Loucy (cell line): ENCODE data around the gene UBAC2.

Experiments used
- H2AFZ ChIP-seq: fragments of 200-600 bp; sonication (generic); 2 replicates; pipeline ENCODE4 v1.6.0; 2016; ENCODE audit warnings: antibody characterized with exemption, mild to moderate bottlenecking, low read length, moderate library complexity
- H3F3A ChIP-seq: fragments of 200-600 bp; 2 replicates; pipeline ENCODE4 v1.6.0; 2016; ENCODE audit warnings: antibody characterized with exemption, low read depth, mild to moderate bottlenecking
- H3K27me3 ChIP-seq: fragments of 200-600 bp; sonication (generic); 2 replicates; pipeline ENCODE4 v1.6.1; 2014; ENCODE audit warnings: low read length, mild to moderate bottlenecking; ENCODE audit not compliant: insufficient read depth, poor library complexity, severe bottlenecking
- H3K36me3 ChIP-seq: fragments of 200-600 bp; sonication (generic); 2 replicates; pipeline ENCODE4 v1.6.1; 2016; ENCODE audit warnings: low read length; ENCODE audit not compliant: insufficient read depth
- H3K4me1 ChIP-seq: fragments of 200-600 bp; sonication (generic); 2 replicates; pipeline ENCODE4 v1.5.1; 2014; ENCODE audit warnings: low read length, mild to moderate bottlenecking; ENCODE audit not compliant: insufficient read depth, poor library complexity, severe bottlenecking
- H3K4me2 ChIP-seq: fragments of 200-600 bp; sonication (generic); 2 replicates; pipeline ENCODE4 v1.6.0; 2014; ENCODE audit warnings: antibody characterized with exemption, low read length, low read depth, mild to moderate bottlenecking; ENCODE audit not compliant: poor library complexity, severe bottlenecking
- H3K4me3 ChIP-seq: fragments of 200-600 bp; sonication (generic); 2 replicates; pipeline ENCODE4 v1.5.1; 2014; ENCODE audit warnings: low read length, mild to moderate bottlenecking, mixed read lengths; ENCODE audit not compliant: poor library complexity, severe bottlenecking
- H3K79me2 ChIP-seq: fragments of 200-600 bp; sonication (generic); 2 replicates; pipeline ENCODE4 v1.6.1; 2014; ENCODE audit warnings: low read length; ENCODE audit not compliant: insufficient read depth
- H3K9ac ChIP-seq: fragments of 200-600 bp; sonication (generic); 2 replicates; pipeline ENCODE4 v1.6.0; 2014; ENCODE audit warnings: mild to moderate bottlenecking, low read depth, low read length, moderate library complexity; ENCODE audit not compliant: poor library complexity, severe bottlenecking
- H3K9me2 ChIP-seq: fragments of 200-600 bp; sonication (generic); replicated peaks from 2 replicates; pipeline ENCODE4 v1.6.1; 2016; ENCODE audit warnings: low read depth, low read length, mixed read lengths
- H3K9me3 ChIP-seq: fragments of 200-600 bp; sonication (generic); 2 replicates; pipeline ENCODE4 v1.6.1; 2014; ENCODE audit warnings: mild to moderate bottlenecking, antibody characterized with exemption, low read length, low read depth; ENCODE audit not compliant: insufficient read depth
- H4K20me1 ChIP-seq: fragments of 200-600 bp; sonication (generic); 2 replicates; pipeline ENCODE4 v1.6.0; 2014; ENCODE audit warnings: antibody characterized with exemption, low read length, mild to moderate bottlenecking; ENCODE audit not compliant: insufficient read depth, poor library complexity, severe bottlenecking
- CTCF ChIP-seq: fragments of 200-600 bp; sonication (generic); conservative IDR thresholded peaks from 2 replicates; pipeline ENCODE4 v1.5.1; 2014; ENCODE audit warnings: mild to moderate bottlenecking, antibody characterized with exemption, low read length
- EZH2phosphoT487 ChIP-seq: fragments of 200-600 bp; IDR thresholded peaks from 2 replicates; pipeline ENCODE4 v1.6.1; 2018; ENCODE audit warnings: antibody characterized with exemption, mild to moderate bottlenecking, moderate library complexity, borderline replicate concordance

Gene UBAC2

GRCh38 chr13:99418103-99418842, 217.6 kb downstream of the UBAC2 start:
- Histone ChIP-seq H4K20me1 (no peaks in the 10 kb centered on the region), H2AFZ (no peak overlapping the region), H3K36me3 (no peaks in the 10 kb centered on the region), H3K9me3 (no peaks in the 10 kb centered on the region), H3K9me2 (no peaks in the 10 kb centered on the region), H3K4me1 (peaks cover 19% of the 10 kb centered on the region), H3K4me3 (no peak overlapping the region), H3F3A (no peaks in the 10 kb centered on the region), H3K27me3 (no peaks in the 10 kb centered on the region), H3K4me2 (no peak overlapping the region), H3K79me2 (no peaks in the 10 kb centered on the region), H3K9ac (no peak overlapping the region)
- TF ChIP-seq CTCF (no peak), EZH2phosphoT487 (no peak)

DNA sequence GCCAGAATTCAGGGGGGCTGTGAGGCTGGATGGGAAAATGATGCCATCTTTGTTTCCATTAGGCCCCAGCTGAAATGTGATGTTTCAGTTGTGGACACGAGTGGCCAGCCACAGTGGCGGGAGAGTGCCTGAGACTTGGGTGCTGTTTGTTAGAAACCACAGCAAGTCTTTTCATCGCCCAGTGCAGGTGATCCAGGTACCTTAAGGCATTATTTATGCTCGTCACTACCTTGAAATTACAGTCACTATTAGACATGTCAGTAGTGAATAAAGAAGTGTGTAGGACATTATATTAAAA, 218.1 kb downstream of the UBAC2 start:
- Histone ChIP-seq H3K27me3 (no peaks in the 10 kb centered on the region), H4K20me1 (no peaks in the 10 kb centered on the region), H3K36me3 (no peaks in the 10 kb centered on the region), H3K9me2 (no peaks in the 10 kb centered on the region), H3K4me3 (no peak overlapping the region), H3K4me2 (no peak overlapping the region), H3K79me2 (no peaks in the 10 kb centered on the region), H3K4me1 (peaks cover 19% of the 10 kb centered on the region), H3K9ac (no peak overlapping the region), H3K9me3 (no peaks in the 10 kb centered on the region), H3F3A (no peaks in the 10 kb centered on the region), H2AFZ (no peak overlapping the region)
- no peak for TF ChIP-seq EZH2phosphoT487
- TF ChIP-seq CTCF, result no peak

DNA sequence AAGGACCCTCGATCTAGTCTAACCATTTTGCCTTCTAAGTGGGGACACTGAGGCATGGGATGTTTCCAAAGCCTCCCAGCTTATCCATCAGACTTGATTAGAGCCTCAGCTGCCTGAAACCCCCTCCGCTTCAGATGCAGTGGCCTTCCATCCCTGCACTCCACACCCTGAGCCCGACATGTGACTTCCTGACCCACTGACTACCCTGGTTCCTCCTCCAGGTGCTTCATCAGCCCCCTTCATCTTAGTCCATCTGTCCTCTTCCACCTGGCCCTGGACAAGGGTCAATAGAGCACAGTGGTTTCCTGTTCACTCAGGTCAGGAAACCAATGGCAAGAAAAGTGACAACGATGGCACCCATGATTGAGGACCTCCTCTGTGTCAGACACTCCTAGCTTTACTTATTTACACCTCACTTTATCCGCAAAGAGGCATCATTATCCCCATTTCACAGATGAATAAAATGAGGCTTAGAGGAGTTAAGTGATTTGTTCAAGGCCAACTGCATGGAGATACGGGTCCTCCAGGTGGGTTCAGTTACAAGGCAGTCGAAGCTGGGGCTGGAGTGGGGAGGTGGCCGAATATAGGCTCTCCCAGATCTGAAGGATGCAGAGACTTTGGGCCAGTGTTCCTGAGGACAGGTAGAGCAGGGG, 219.1 kb downstream of the UBAC2 start:
- Histone ChIP-seq H3K36me3 (no peaks in the 10 kb centered on the region), H3K9ac (no peak overlapping the region), H3K4me3 (peak overlapping the region; percentile 31), H3K4me1 (peaks cover 19% of the 10 kb centered on the region), H3K9me3 (no peaks in the 10 kb centered on the region), H3F3A (no peaks in the 10 kb centered on the region), H3K9me2 (no peaks in the 10 kb centered on the region), H3K27me3 (no peaks in the 10 kb centered on the region), H2AFZ (no peak overlapping the region), H3K4me2 (peak overlapping the region; percentile 68), H3K79me2 (no peaks in the 10 kb centered on the region), H4K20me1 (no peaks in the 10 kb centered on the region)
- TF ChIP-seq CTCF (no peak), EZH2phosphoT487 (no peak)
